Left lung (tissue), 10 donors: Measurements from ENCODE around the gene BRF1. TPM values are rescaled to one million over a fixed set of nuclear protein-coding genes. Genes with fewer than 3 reads are reported as not detected.
"Not testable (repeated sequence)": the region's sequence is repeated elsewhere in the genome, so short reads cannot be mapped to it uniquely, and the experiment has no call there.

ENCODE experiments used
- ATAC-seq: fragments of 200-7000 bp; cut with Tn5 transposase; one replicate; pipeline ENCODE4 v1.9.1; 2020; ENCODE audit warnings: moderate library complexity
- DNase-seq, 4 donors: peaks; one replicate each; pipeline ENCODE4 v3.0.0-alpha.2; 2013 to 2020
- H3K27ac ChIP-seq, 2 donors: fragments of 200-600 bp; sonication (generic) in 1 of 2; one replicate each; pipeline versions ENCODE4 v1.5.0 to v1.8.0; 2020 to 2021
- H3K27me3 ChIP-seq, 2 donors: fragments of 200-600 bp; sonication (generic) in 1 of 2; one replicate each; pipeline versions ENCODE4 v1.5.0 to v1.8.0; 2020 to 2021
- H3K36me3 ChIP-seq, 2 donors: fragments of 200-600 bp; sonication (generic) in 1 of 2; one replicate each; pipeline versions ENCODE4 v1.5.0 to v1.8.0; 2020 to 2021
- H3K4me1 ChIP-seq, 2 donors: fragments of 200-600 bp; one replicate each; pipeline ENCODE4 v1.8.0; 2021
- H3K4me3 ChIP-seq, 2 donors: fragments of 200-600 bp; sonication (generic) in 1 of 2; one replicate each; pipeline versions ENCODE4 v1.5.0 to v1.8.0; 2020 to 2021; ENCODE audit warnings: mild to moderate bottlenecking in 1 of 2
- H3K9me3 ChIP-seq, 2 donors: fragments of 200-600 bp; sonication (generic) in 1 of 2; one replicate each; pipeline versions ENCODE4 v1.5.0 to v1.8.0; 2020 to 2021
- intact Hi-C, 2 donors: fragments of 100-400 bp; cut with DNase I; formaldehyde crosslinking; loops; one replicate each; pipeline versions ENCODE4 v1.11.2 to v1.14.2; 2022
- polyA plus RNA-seq, 6 donors: library from polyadenylated mRNA; unstranded; fragments of 120-200 nt; gene quantifications; one replicate each; pipeline ENCODE4 v1.2.1, GENCODE V29; 2013; ENCODE audit not compliant: insufficient read length in 6 of 6
- total RNA-seq, 2 donors: library from RNA; stranded (reverse); fragmentation: NEBNext Ultra II Directional; extraction: Animal tissue kit (Norgen Biotek cat#: 25700); gene quantifications; one replicate each; pipeline ENCODE4 v1.2.1, GENCODE V29; 2021
- TF ChIP-seq, protein P1 (sequence below), 2 donors: fragments of 200-600 bp; sonication (generic) in 1 of 2; IDR thresholded peaks; one replicate each; pipeline versions ENCODE4 v1.5.0 to v1.8.0; 2021; ENCODE audit warnings: antibody characterized with exemption in 2 of 2
- donor health status: DM: no; HTN: yes; CAD: no.
- donor health status: DM: no; HTN: no; CAD: no.

Gene BRF1
- total and polyA plus RNA-seq, 8 donors: 32.7 to 45.1 (median 34.9) TPM

DNA sequence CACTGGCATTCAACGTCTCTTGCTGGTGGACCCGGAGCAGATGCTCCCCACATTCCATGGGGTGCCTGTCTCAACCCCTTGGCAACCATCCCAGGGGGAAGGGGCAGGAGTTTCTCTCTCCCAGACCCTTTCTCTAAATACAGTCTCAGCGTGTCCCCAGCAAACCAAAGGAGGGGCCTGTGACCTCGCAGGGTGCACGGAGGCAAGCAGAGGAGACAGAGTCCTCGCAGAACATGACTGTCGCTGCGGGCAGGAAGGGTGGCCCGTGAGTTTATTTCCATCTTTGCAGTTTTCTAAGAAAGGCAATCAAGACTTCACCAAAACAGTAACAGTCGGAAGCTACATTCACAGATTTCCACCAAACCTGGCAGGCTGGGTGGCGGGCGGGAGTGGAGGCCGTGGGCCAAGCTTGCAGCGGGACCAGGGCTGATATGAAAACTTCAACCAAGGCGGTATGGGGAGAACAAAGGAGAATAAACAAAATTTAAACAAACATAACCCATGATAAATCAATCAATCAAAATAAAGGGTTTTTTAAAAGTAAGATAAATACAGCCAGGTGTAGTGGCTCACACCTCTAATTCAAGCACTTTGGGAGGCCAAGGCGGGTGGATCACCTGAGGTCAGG lies 18.6 kb downstream of the BRF1 start:
- no peaks in the 10 kb centered on the region for H3K27me3 ChIP-seq
- DNase-seq: no peak
- peaks cover 0 to 8% of the 10 kb centered on the region in 2 donors for H3K36me3 ChIP-seq
- no peak overlapping the region for H3K27ac ChIP-seq
- intact Hi-C loops: loop anchor here in 1 of 2 donors (5.0 kb wide), 1 partner anchor 80 kb away; no protein-coding TSS in a partner anchor
- no peaks in the 10 kb centered on the region for H3K9me3 ChIP-seq
- H3K4me1 ChIP-seq: peaks cover 3 to 10% of the 10 kb centered on the region in 2 donors
- TF ChIP-seq, protein P1, sequence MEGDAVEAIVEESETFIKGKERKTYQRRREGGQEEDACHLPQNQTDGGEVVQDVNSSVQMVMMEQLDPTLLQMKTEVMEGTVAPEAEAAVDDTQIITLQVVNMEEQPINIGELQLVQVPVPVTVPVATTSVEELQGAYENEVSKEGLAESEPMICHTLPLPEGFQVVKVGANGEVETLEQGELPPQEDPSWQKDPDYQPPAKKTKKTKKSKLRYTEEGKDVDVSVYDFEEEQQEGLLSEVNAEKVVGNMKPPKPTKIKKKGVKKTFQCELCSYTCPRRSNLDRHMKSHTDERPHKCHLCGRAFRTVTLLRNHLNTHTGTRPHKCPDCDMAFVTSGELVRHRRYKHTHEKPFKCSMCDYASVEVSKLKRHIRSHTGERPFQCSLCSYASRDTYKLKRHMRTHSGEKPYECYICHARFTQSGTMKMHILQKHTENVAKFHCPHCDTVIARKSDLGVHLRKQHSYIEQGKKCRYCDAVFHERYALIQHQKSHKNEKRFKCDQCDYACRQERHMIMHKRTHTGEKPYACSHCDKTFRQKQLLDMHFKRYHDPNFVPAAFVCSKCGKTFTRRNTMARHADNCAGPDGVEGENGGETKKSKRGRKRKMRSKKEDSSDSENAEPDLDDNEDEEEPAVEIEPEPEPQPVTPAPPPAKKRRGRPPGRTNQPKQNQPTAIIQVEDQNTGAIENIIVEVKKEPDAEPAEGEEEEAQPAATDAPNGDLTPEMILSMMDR (IDR thresholded peaks at IDR 0.05): no peak
- H3K4me3 ChIP-seq: no peak overlapping the region
- no peak for ATAC-seq

DNA sequence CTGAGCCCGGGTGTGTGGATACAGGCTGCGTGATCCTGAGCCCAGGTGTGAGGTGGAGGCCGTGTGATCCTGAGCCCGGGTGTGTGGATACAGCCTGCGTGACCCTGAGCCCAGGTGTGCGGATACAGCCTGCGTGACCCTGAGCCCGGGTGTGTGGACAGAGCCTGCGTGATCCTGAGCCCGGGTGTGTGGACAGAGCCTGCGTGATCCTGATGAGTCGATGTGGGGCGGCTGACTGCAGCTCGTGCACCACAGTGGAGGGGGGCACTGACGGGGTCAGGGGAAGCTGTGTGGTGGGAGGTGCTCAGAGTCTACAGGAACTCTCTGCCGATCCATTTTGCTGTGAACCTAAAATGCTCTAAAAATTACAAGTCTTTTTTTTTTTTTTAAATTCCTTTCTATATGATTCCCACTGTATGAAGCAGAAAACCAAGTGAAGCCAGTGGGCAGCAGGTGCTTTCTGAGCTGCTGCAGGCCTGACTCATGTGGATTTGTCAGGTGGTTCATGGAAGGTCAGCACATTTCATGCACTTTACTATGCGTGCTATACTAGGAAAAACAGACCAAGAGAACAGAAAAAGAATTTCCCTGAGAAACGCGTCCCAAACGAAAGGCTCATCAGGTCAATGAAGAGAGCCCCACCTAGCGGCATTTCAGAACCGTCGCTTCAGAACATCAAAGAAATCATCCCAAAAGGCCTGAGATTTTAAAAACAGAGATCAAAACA lies 19.3 kb downstream of the BRF1 start:
- ATAC-seq (peak; percentile 80), DNase-seq (peak in 1 of 4 donors; percentile 68)
- Histone ChIP-seq H3K27ac (no peak overlapping the region), H3K36me3 (peaks cover 0 to 8% of the 10 kb centered on the region in 2 donors), H3K27me3 (no peaks in the 10 kb centered on the region), H3K4me3 (no peak overlapping the region), H3K4me1 (peaks cover 3 to 10% of the 10 kb centered on the region in 2 donors), H3K9me3 (no peaks in the 10 kb centered on the region)
- intact Hi-C loops: loop anchor here in 1 of 2 donors (5.0 kb wide), 1 partner anchor 79 kb away; no protein-coding TSS in a partner anchor
- TF ChIP-seq, protein P1 (IDR thresholded peaks at IDR 0.05): peak; percentile 27 to 43

DNA sequence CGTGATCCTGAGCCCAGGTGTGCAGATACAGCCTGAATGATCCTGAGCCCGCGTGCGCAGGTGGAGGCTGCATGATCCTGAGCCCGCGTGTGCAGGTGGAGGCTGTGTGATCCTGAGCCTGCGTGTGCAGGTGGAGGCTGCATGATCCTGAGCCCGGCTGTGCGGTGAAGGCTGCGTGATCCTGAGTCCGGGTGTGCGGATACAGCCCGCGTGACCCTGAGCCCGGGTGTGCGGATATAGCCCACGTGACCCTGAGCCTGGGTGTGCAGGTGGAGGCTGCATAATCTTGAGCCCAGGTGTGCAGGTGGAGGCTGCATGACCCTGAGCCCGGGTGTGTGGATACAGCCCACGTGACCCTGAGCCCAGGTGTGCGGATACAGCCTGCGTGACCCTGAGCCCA lies 20.3 kb downstream of the BRF1 start:
- no peak overlapping the region for H3K27ac ChIP-seq
- no peaks in the 10 kb centered on the region for H3K9me3 ChIP-seq
- H3K4me1 ChIP-seq: peaks cover 3 to 10% of the 10 kb centered on the region in 2 donors
- ATAC-seq (no peak), DNase-seq (no peak)
- intact Hi-C loops: loop anchor here in 1 of 2 donors (5.0 kb wide), 1 partner anchor 78 kb away; no protein-coding TSS in a partner anchor
- no peaks in the 10 kb centered on the region for H3K27me3 ChIP-seq
- TF ChIP-seq, protein P1 (IDR thresholded peaks at IDR 0.05): no peak
- peaks cover 0 to 8% of the 10 kb centered on the region in 2 donors for H3K36me3 ChIP-seq
- no peak overlapping the region for H3K4me3 ChIP-seq

DNA sequence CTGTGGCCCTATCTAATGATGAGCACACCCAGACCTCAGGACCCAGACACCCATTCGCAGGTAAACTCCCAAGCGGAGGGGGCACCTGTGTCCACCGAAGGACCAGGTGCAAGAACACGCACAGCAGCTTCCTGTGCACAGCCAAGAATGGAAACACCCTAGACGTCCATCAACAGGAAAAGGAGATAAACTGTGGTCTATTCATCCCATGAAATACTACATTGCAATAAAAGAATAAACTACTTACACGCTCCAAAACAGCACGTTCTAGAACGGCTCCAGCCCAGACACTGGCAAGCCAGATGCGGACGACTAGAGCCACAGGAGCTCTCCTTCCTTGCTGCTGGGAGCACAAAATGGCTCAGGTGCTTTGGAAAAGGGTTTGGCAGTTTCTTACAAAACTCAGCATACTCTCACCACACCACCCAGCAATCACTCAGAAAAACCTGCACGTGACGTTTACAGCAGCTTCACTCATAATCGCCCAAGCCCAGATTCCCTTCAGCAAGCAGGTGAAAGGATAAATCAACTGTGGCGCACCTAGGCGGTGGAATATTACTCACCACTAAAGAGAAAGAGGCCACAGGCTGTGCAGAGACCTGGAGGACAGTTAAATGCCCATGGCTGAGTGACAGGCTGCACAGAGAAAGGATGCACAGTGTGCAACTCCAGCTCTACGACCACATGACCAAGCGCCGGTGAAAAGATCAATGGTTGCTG lies 21.0 kb downstream of the BRF1 start:
- H3K4me3 ChIP-seq: no peak overlapping the region
- TF ChIP-seq, protein P1 (IDR thresholded peaks at IDR 0.05): no peak
- no peaks in the 10 kb centered on the region for H3K27me3 ChIP-seq
- H3K27ac ChIP-seq: no peak overlapping the region
- peaks cover 0 to 5% of the 10 kb centered on the region in 2 donors for H3K36me3 ChIP-seq
- H3K4me1 ChIP-seq: peaks cover 3 to 10% of the 10 kb centered on the region in 2 donors
- DNase-seq: no peak
- H3K9me3 ChIP-seq: no peaks in the 10 kb centered on the region
- no peak for ATAC-seq
- intact Hi-C loops: loop anchor here in 1 of 2 donors (5.0 kb wide), 1 partner anchor 78 kb away; no protein-coding TSS in a partner anchor

DNA sequence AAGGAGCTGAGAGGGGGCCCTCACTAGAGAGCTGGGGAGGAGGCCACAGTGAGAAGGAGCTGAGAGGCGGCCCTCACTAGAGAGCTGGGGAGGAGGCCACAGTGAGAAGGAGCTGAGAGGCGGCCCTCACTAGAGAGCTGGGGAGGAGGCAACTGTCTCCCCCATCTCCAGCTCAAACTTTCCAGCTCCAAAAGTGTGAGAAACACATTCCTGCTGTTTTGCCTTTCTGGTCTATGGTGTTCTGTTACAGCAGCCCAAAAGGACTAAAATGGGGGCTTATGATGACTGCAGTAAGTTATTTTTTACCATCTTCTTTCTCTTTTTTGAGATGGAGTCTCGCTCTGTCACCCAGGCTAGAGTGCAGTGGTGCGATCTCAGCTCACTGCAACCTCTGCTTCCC lies 23.4 kb downstream of the BRF1 start:
- H3K27ac ChIP-seq, H3K36me3 ChIP-seq, H3K4me1 ChIP-seq, ATAC-seq, H3K9me3 ChIP-seq, H3K27me3 ChIP-seq, H3K4me3 ChIP-seq, intact Hi-C loops: not testable (repeated sequence)
- peak in 1 of 4 donors; percentile 32 for DNase-seq
